ENCODE data around the gene FAM98B. TPM values are rescaled to one million over a fixed set of nuclear protein-coding genes. Genes with fewer than 3 reads are reported as not detected.

Gene FAM98B
- total RNA-seq, 1 experiment from 2014 or later = 38.1 TPM

- TF ChIP-seq ZNF396 (CRISPR knock-in tag; IDR thresholded peaks at IDR 0.05; ENCODE audit: borderline replicate concordance) (no peak), JAZF1 (CRISPR knock-in tag; IDR thresholded peaks at IDR 0.05) (no peak), MYBL2 (CRISPR knock-in tag; IDR thresholded peaks at IDR 0.05) (no peak), NR3C1 (CRISPR knock-in tag; conservative IDR thresholded peaks at IDR 0.05; ENCODE audit: low read depth) (no peak), FOXP1 (CRISPR knock-in tag; IDR thresholded peaks at IDR 0.05; ENCODE audit: borderline replicate concordance) (no peak), SOX15 (CRISPR knock-in tag; IDR thresholded peaks at IDR 0.05) (no peak), CTCF (IDR thresholded peaks at IDR 0.05) (no peak), SMAD4 (CRISPR knock-in tag; IDR thresholded peaks at IDR 0.05) (no peak), USF1 (CRISPR knock-in tag; IDR thresholded peaks at IDR 0.05) (no peak), GABPB1 (CRISPR knock-in tag; IDR thresholded peaks at IDR 0.05) (no peak), JUN (CRISPR knock-in tag; IDR thresholded peaks at IDR 0.05) (no peak), ZNF281 (CRISPR knock-in tag; IDR thresholded peaks at IDR 0.05) (no peak), CREB1 (CRISPR knock-in tag; IDR thresholded peaks at IDR 0.05) (no peak), TP53 (CRISPR knock-in tag; IDR thresholded peaks at IDR 0.05) (no peak), MAX (CRISPR knock-in tag; IDR thresholded peaks at IDR 0.05) (no peak)
- TF ChIP-seq, protein P1, sequence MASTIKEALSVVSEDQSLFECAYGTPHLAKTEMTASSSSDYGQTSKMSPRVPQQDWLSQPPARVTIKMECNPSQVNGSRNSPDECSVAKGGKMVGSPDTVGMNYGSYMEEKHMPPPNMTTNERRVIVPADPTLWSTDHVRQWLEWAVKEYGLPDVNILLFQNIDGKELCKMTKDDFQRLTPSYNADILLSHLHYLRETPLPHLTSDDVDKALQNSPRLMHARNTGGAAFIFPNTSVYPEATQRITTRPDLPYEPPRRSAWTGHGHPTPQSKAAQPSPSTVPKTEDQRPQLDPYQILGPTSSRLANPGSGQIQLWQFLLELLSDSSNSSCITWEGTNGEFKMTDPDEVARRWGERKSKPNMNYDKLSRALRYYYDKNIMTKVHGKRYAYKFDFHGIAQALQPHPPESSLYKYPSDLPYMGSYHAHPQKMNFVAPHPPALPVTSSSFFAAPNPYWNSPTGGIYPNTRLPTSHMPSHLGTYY (CRISPR knock-in tag; IDR thresholded peaks at IDR 0.05) = no peak
- Mint-ChIP-seq H3K36me3 (peaks cover 4% of the 10 kb centered on the region), H3K9me3 (no peaks in the 10 kb centered on the region), H3K4me3 (no peak overlapping the region), H3K4me1 (no peaks in the 10 kb centered on the region), H3K27ac (no peak overlapping the region), H3K27me3 (ENCODE audit: low read depth) (no peaks in the 10 kb centered on the region)
- ATAC-seq = no peak
- ChIA-PET CTCF (interaction anchor here (2.0 to 2.2 kb wide), 2 partner anchors 64 to 200 kb away, joined by 6 to 11 read pairs; partner anchors contain the start of gene RASGRP1), POLR2A (no interaction called here)
- DNase-seq (ENCODE audit: low spot score) = no peak
Measured at GRCh38 chr15:38499651-38500050, 45.7 kb downstream of the FAM98B start.

- Mint-ChIP-seq H3K36me3 (peaks cover 4% of the 10 kb centered on the region), H3K9me3 (no peaks in the 10 kb centered on the region), H3K4me1 (no peaks in the 10 kb centered on the region), H3K27ac (no peak overlapping the region), H3K4me3 (no peak overlapping the region), H3K27me3 (ENCODE audit: low read depth) (no peaks in the 10 kb centered on the region)
- CTCF ChIA-PET = interaction anchor here (1.4 kb wide), 1 partner anchor 60 kb away, joined by 6 read pairs; no protein-coding TSS in a partner anchor
- TF ChIP-seq ZNF671 (CRISPR knock-in tag; IDR thresholded peaks at IDR 0.05) = no peak
- TF ChIP-seq, protein P2, sequence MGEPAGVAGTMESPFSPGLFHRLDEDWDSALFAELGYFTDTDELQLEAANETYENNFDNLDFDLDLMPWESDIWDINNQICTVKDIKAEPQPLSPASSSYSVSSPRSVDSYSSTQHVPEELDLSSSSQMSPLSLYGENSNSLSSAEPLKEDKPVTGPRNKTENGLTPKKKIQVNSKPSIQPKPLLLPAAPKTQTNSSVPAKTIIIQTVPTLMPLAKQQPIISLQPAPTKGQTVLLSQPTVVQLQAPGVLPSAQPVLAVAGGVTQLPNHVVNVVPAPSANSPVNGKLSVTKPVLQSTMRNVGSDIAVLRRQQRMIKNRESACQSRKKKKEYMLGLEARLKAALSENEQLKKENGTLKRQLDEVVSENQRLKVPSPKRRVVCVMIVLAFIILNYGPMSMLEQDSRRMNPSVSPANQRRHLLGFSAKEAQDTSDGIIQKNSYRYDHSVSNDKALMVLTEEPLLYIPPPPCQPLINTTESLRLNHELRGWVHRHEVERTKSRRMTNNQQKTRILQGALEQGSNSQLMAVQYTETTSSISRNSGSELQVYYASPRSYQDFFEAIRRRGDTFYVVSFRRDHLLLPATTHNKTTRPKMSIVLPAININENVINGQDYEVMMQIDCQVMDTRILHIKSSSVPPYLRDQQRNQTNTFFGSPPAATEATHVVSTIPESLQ (CRISPR knock-in tag; IDR thresholded peaks at IDR 0.05) = no peak
- TF ChIP-seq, protein P3, sequence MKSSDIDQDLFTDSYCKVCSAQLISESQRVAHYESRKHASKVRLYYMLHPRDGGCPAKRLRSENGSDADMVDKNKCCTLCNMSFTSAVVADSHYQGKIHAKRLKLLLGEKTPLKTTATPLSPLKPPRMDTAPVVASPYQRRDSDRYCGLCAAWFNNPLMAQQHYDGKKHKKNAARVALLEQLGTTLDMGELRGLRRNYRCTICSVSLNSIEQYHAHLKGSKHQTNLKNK (CRISPR knock-in tag; IDR thresholded peaks at IDR 0.05) = no peak
- POLR2A ChIA-PET = no interaction called here
- DNase-seq (ENCODE audit: low spot score) = no peak
- ATAC-seq = no peak
Measured at GRCh38 chr15:38503496-38503895, 49.6 kb downstream of the FAM98B start.
